Endothelial cell of umbilical vein (primary cell): Measurements from ENCODE around the gene KCNQ5. TPM values are rescaled to one million over a fixed set of nuclear protein-coding genes. Genes with fewer than 3 reads are reported as not detected.

Source experiments
- Bru-seq: library from RNA; stranded (reverse); fragments of 400-500 nt; gene quantifications from one replicate; lab custom pipeline; 2021; lab: Mats Ljungman, UMichigan
- BruChase-seq, 2 experiments: library from RNA; stranded (reverse); fragments of 400-500 nt; gene quantifications; one replicate each; lab custom pipeline; 2021; lab: Mats Ljungman, UMichigan
- BruUV-seq: library from RNA; stranded (reverse); fragments of 400-500 nt; replicated peaks from 2 replicates; lab custom pipeline; 2021; lab: Mats Ljungman, UMichigan
- CTCF ChIA-PET: fragments of 300-600, 350-600 bp; sonication (Branson Sonifier 250); formaldehyde crosslinking; loops from one replicate; lab custom pipeline; 2021; ENCODE audit warnings: antibody characterized with exemption, inconsistent platforms; lab: Charles Lee
- POLR2A ChIA-PET: fragments of 300-600, 350-600 bp; sonication (Branson Sonifier 250); formaldehyde crosslinking; loops from one replicate; lab custom pipeline; 2021; ENCODE audit warnings: antibody characterized with exemption, inconsistent platforms; lab: Charles Lee
- DNase-seq: peaks from one replicate; pipeline ENCODE4 v3.0.0-alpha.2; 2011; ENCODE audit warnings: low read depth, low spot score
- FAIRE-seq: peaks from 2 replicates; lab custom pipeline; 2011; peaks lifted over from hg19 to GRCh38; lab: Jason Lieb, UNC
- H2AFZ ChIP-seq: 2 replicates; pipeline ENCODE4 v1.6.0; 2012; ENCODE audit warnings: low read depth, low read length, control low read depth, inconsistent platforms
- H3K27ac ChIP-seq: 2 replicates; pipeline ENCODE4 v1.5.1; 2011; ENCODE audit warnings: low read depth, mild to moderate bottlenecking, control low read depth, low read length, moderate library complexity; ENCODE audit not compliant: insufficient read depth
- H3K27me3 ChIP-seq, 2 experiments: 2 replicates each; pipeline versions ENCODE4 v1.6.0 to v1.6.1; 2011; ENCODE audit warnings: low read length in 2 of 2, mixed read lengths in 1 of 2; ENCODE audit not compliant: control insufficient read depth in 2 of 2, insufficient read depth in 2 of 2
- H3K36me3 ChIP-seq, 2 experiments: 2 replicates in 1 of 2; 3 replicates in 1 of 2; pipeline ENCODE4 v1.5.1; 2011; ENCODE audit warnings: low read length in 2 of 2, mild to moderate bottlenecking in 1 of 2, moderate library complexity in 1 of 2; ENCODE audit not compliant: control insufficient read depth in 2 of 2, insufficient read depth in 2 of 2; ENCODE audit errors: extremely low read depth in 1 of 2
- H3K4me1 ChIP-seq: 3 replicates; pipeline ENCODE4 v1.5.1; 2011; ENCODE audit warnings: mild to moderate bottlenecking, low read length; ENCODE audit not compliant: control insufficient read depth, insufficient read depth; ENCODE audit errors: extremely low read depth
- H3K4me2 ChIP-seq: 2 replicates; pipeline ENCODE4 v1.6.1; 2011; ENCODE audit warnings: low read length, control low read depth, mixed read lengths; ENCODE audit not compliant: insufficient read depth
- H3K4me3 ChIP-seq, 3 experiments: fragments of 200-600 bp in 1 of 3; sonication (generic), shearing (Covaris generic) in 1 of 3; replicated peaks in 1 of 3; 2 replicates each; pipeline ENCODE4 v1.5.1; 2011 to 2016; ENCODE audit warnings: control low read depth in 3 of 3, low read length in 3 of 3, mild to moderate bottlenecking in 2 of 3, inconsistent platforms in 1 of 3, low read depth in 1 of 3, moderate library complexity in 1 of 3; ENCODE audit not compliant: insufficient read depth in 1 of 3
- H3K79me2 ChIP-seq: 2 replicates; pipeline ENCODE4 v1.6.0; 2012; ENCODE audit warnings: low read length, inconsistent platforms; ENCODE audit not compliant: control insufficient read depth, insufficient read depth
- H3K9ac ChIP-seq: replicated peaks from 2 replicates; pipeline ENCODE3; 2011; ENCODE audit warnings: low read length, control low read depth; ENCODE audit not compliant: insufficient read depth; ENCODE audit errors: extremely low read depth
- H3K9me1 ChIP-seq: replicated peaks from 3 replicates; pipeline ENCODE4 v1.6.0; 2011; ENCODE audit warnings: mild to moderate bottlenecking, low read length; ENCODE audit not compliant: control insufficient read depth, insufficient read depth; ENCODE audit errors: extremely low read depth
- H3K9me3 ChIP-seq: replicated peaks from 2 replicates; pipeline ENCODE4 v1.5.1; 2012; ENCODE audit warnings: low read length, inconsistent platforms; ENCODE audit not compliant: control insufficient read depth, insufficient read depth
- H4K20me1 ChIP-seq: replicated peaks from 2 replicates; pipeline ENCODE3; 2011; ENCODE audit warnings: mild to moderate bottlenecking, low read length; ENCODE audit not compliant: control insufficient read depth, insufficient read depth; ENCODE audit errors: extremely low read depth
- CTCF ChIP-seq, 2 donors: IDR thresholded peaks; 1 replicate in 1 of 2; 2 replicates in 1 of 2; pipeline ENCODE4 v1.5.1; 2011; ENCODE audit warnings: low read length in 2 of 2, mild to moderate bottlenecking in 2 of 2, moderate library complexity in 2 of 2, control low read depth in 1 of 2, inconsistent platforms in 1 of 2, low read depth in 1 of 2; ENCODE audit not compliant: insufficient read depth in 1 of 2; ENCODE audit errors: extremely low read depth in 1 of 2
- EZH2 ChIP-seq: IDR thresholded peaks from 2 replicates; pipeline ENCODE4 v1.6.1; 2012; ENCODE audit warnings: borderline replicate concordance, low read depth, mild to moderate bottlenecking, moderate library complexity, low read length, inconsistent platforms; ENCODE audit not compliant: severe bottlenecking
- FOS ChIP-seq: IDR thresholded peaks from 2 replicates; pipeline ENCODE4 v1.6.1; 2011; ENCODE audit warnings: mild to moderate bottlenecking, low read length, moderate library complexity, borderline replicate concordance; ENCODE audit not compliant: insufficient read depth
- GATA2 ChIP-seq: IDR thresholded peaks from 2 replicates; pipeline ENCODE4 v1.7.0; 2011; ENCODE audit warnings: low read depth, mild to moderate bottlenecking, moderate library complexity, mixed read lengths, low read length; ENCODE audit not compliant: insufficient read length, insufficient read depth
- JUN ChIP-seq: IDR thresholded peaks from 2 replicates; pipeline ENCODE4 v1.6.1; 2011; ENCODE audit warnings: borderline replicate concordance, low read depth; ENCODE audit not compliant: insufficient read length, insufficient read depth
- MYC ChIP-seq: IDR thresholded peaks from one replicate; pipeline ENCODE4 v1.6.1; 2011; ENCODE audit warnings: mild to moderate bottlenecking, low read depth, low read length
- dilution Hi-C: fragments of 300-500 bp; cut with MboI; formaldehyde crosslinking; loops from one replicate; pipeline ENCODE4 v1.15.0; 2019; ENCODE audit warnings: low sequenced_read_pairs; ENCODE audit not compliant: extremely low pct_ligation_motif_present
- intact Hi-C: fragments of 100-400 bp; cut with micrococcal nuclease; formaldehyde crosslinking; loops from one replicate; pipeline ENCODE4 v1.10.0; 2022
- long read RNA-seq: library from polyadenylated mRNA; stranded (forward); transcript quantifications from one replicate; pipeline ENCODE4 v2.0.0, GENCODE V29; 2021
- polyA minus RNA-seq, 3 experiments: library from RNA; depleted of rRNA, polyadenylated mRNA; stranded (reverse); fragments of >200 nt; gene quantifications; 1 replicate in 1 of 3; 2 replicates in 2 of 3; pipeline ENCODE4 v1.2.3, GENCODE V29; 2011
- polyA plus RNA-seq, 4 experiments: library from polyadenylated mRNA; depleted of rRNA in 3 of 4; stranded (reverse) in 3 of 4; unstranded in 1 of 4; fragments of >200 nt; gene quantifications; 2 replicates each; pipeline versions ENCODE4 v1.2.1 to v1.2.3, GENCODE V29; 2011 to 2012; ENCODE audit warnings: missing spikeins in 1 of 4
- total RNA-seq: library from RNA; stranded (reverse); gene quantifications from 2 replicates; pipeline ENCODE4 v1.2.3, GENCODE V29; 2021

Gene KCNQ5
- total RNA-seq (0.22 TPM in 1 of 2 replicates, not detected in the other), polyA plus RNA-seq (not detected in 2 replicates), polyA minus RNA-seq (0.10 and 0.17 TPM in 2 replicates), Bru-seq, nascent RNA (percentile 8 among the genes with signal in this experiment), BruChase-seq, experiment 1, labeled RNA remaining after a 6-hour chase (percentile 6 among the genes with signal in this experiment), BruChase-seq, experiment 2, labeled RNA remaining after a 2-hour chase (percentile 9 among the genes with signal in this experiment)
- polyA plus RNA-seq (2011; cell fraction: cytosol; rRNA removed) = not detected in 2 replicates
- not detected in 2 replicates for polyA plus RNA-seq (2011; cell fraction: nucleus; rRNA removed)
- not detected in 2 replicates for polyA plus RNA-seq (2012)
- not detected for polyA minus RNA-seq (2011; cell fraction: cytosol; rRNA and poly(A)+ RNA removed)
- not detected in 2 replicates for polyA minus RNA-seq (2011; cell fraction: nucleus; rRNA and poly(A)+ RNA removed)
- long read RNA-seq = 0 reads

- Histone ChIP-seq H3K79me2 (no peaks in the 10 kb centered on the region), H3K4me2 (peak within 1 kb of the TSS; percentile 34), H3K36me3 (no peaks in the 10 kb centered on the region), H3K4me1 (peaks cover 8% of the 10 kb centered on the region), H3K9ac (no peak within 1 kb of the TSS), H3K9me1 (no peaks in the 10 kb centered on the region), H4K20me1 (no peaks in the 10 kb centered on the region), H3K27me3 (peaks cover 45 to 76% of the 10 kb centered on the region in 2 experiments), H3K27ac (no peak within 1 kb of the TSS), H3K9me3 (no peaks in the 10 kb centered on the region), H2AFZ (peak within 1 kb of the TSS; percentile 58), H3K4me3 (peak within 1 kb of the TSS in 1 of 3 experiments; percentile 23)
- ChIA-PET POLR2A (no interaction called here), CTCF (interaction anchor here (18.6 kb wide), 1 partner anchor 509 kb away, joined by 731 read pairs; no protein-coding TSS in a partner anchor)
- intact Hi-C loops (loop anchor here (5.0 kb wide), 1 partner anchor 209 kb away; no protein-coding TSS in a partner anchor), dilution Hi-C loops (no loop called here)
- TF ChIP-seq EZH2 (peak; percentile 68), CTCF (IDR thresholded peaks at IDR 0.05; ENCODE audit: extremely low read depth in 1 of 2, insufficient read depth in 1 of 2, low read depth in 1 of 2, low read length in 2 of 2) (no peak), FOS (no peak), GATA2 (no peak), JUN (no peak), MYC (no peak)
- no TSS peak for BruUV-seq
- DNase-seq (no peak), FAIRE-seq (peak; percentile 18)
Observed at GRCh38 chr6:72621291-72622093, at the start of gene KCNQ5. TSS of gene KCNQ5 (plus strand) at chr6:72622064.
